ENCODE measurements around the gene SP140.

- TF ChIP-seq CTCF (IDR thresholded peaks at IDR 0.05) = no peak
- no peak for TF ChIP-seq POLR2A (IDR thresholded peaks at IDR 0.05)
These were observed 17.0 kb upstream of the SP140 start for GRCh38 chr2:230208576-230208975.

All from vagina (tissue), 2 donors.